ENCODE data around the gene SMG7.

GRCh38 chr1:183454377-183454776 lies 17.9 kb upstream of the SMG7 start:
- TF ChIP-seq EZH2 (IDR thresholded peaks at IDR 0.05; ENCODE audit: low read depth) (no peak), CTCF (conservative IDR thresholded peaks at IDR 0.05) (no peak)

All from PC-9 (cell line).